ENCODE measurements around the gene SRSF11. TPM values are rescaled to one million over a fixed set of nuclear protein-coding genes. Genes with fewer than 3 reads are reported as not detected.

SRSF11 gene
- total RNA-seq, 1 experiment from 2014 or later: 217 TPM

DNA sequence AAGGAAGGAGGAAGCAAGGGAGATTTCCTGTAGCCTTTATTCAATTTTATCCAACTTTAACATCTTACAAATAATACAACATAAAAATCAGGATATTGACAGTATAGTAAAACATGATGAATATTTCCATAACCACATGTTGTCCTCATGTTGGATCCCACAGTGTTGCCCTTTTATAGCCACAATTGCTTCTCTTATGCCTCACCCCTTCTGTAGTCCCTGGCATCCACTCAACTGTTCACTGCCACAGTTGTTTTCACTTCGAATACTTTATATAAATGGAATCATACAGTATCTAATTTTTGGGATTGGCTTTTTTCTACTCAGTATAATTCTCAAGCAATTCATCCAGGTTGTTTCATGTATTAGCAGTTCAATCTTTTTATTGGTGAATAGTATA lies 44.8 kb downstream of the SRSF11 start:
- CTCF ChIA-PET: no interaction called here
- POLR2A ChIA-PET (ENCODE audit: low non-redundant PET): no interaction called here
- Histone ChIP-seq H3K4me3 (ENCODE audit: low read depth, low read length, poor library complexity, severe bottlenecking) (no peak overlapping the region), H3K27me3 (replicated peaks; ENCODE audit: insufficient read depth, low read depth, low read length, poor library complexity) (no peaks in the 10 kb centered on the region), H3K36me3 (ENCODE audit: insufficient read depth, low read length, poor library complexity, severe bottlenecking) (peaks cover 10% of the 10 kb centered on the region), H3K27ac (ENCODE audit: low read depth, low read length, poor library complexity, severe bottlenecking) (no peak overlapping the region), H3K4me1 (ENCODE audit: insufficient read depth, low read length, poor library complexity, severe bottlenecking) (no peaks in the 10 kb centered on the region), H3K9me3 (ENCODE audit: low read depth, low read length, poor library complexity, severe bottlenecking) (peaks cover 3% of the 10 kb centered on the region)
- intact Hi-C loops (cut with micrococcal nuclease; ENCODE audit: unreplicated experiment): no loop called here
- no peak for DNase-seq (ENCODE audit: low spot score)
- no peak for TF ChIP-seq EZH2 (IDR thresholded peaks at IDR 0.05; ENCODE audit: borderline replicate concordance, low read depth, low read length, poor library complexity, severe bottlenecking)
- TF ChIP-seq, protein P1, sequence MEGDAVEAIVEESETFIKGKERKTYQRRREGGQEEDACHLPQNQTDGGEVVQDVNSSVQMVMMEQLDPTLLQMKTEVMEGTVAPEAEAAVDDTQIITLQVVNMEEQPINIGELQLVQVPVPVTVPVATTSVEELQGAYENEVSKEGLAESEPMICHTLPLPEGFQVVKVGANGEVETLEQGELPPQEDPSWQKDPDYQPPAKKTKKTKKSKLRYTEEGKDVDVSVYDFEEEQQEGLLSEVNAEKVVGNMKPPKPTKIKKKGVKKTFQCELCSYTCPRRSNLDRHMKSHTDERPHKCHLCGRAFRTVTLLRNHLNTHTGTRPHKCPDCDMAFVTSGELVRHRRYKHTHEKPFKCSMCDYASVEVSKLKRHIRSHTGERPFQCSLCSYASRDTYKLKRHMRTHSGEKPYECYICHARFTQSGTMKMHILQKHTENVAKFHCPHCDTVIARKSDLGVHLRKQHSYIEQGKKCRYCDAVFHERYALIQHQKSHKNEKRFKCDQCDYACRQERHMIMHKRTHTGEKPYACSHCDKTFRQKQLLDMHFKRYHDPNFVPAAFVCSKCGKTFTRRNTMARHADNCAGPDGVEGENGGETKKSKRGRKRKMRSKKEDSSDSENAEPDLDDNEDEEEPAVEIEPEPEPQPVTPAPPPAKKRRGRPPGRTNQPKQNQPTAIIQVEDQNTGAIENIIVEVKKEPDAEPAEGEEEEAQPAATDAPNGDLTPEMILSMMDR (conservative IDR thresholded peaks at IDR 0.05; ENCODE audit: low read depth, low read length): no peak
- no TSS peak for BruUV-seq (replicated peaks)

GRCh38 chr1:70277875-70278274 lies 56.7 kb downstream of the SRSF11 start:
- H3K27me3 ChIP-seq (replicated peaks; ENCODE audit: insufficient read depth, low read depth, low read length, poor library complexity): no peaks in the 10 kb centered on the region
- no TSS peak for BruUV-seq (replicated peaks)
- ChIA-PET POLR2A (ENCODE audit: low non-redundant PET) (no interaction called here), CTCF (no interaction called here)
- H3K27ac ChIP-seq (ENCODE audit: low read depth, low read length, poor library complexity, severe bottlenecking): no peak overlapping the region
- peaks cover 16% of the 10 kb centered on the region for H3K36me3 ChIP-seq (ENCODE audit: insufficient read depth, low read length, poor library complexity, severe bottlenecking)
- H3K4me1 ChIP-seq (ENCODE audit: insufficient read depth, low read length, poor library complexity, severe bottlenecking): no peaks in the 10 kb centered on the region
- intact Hi-C loops (cut with micrococcal nuclease; ENCODE audit: unreplicated experiment): no loop called here
- H3K4me3 ChIP-seq (ENCODE audit: low read depth, low read length, poor library complexity, severe bottlenecking): no peak overlapping the region
- no peak for DNase-seq (ENCODE audit: low spot score)
- TF ChIP-seq, protein P1 (conservative IDR thresholded peaks at IDR 0.05; ENCODE audit: low read depth, low read length): no peak
- no peak for TF ChIP-seq EZH2 (IDR thresholded peaks at IDR 0.05; ENCODE audit: borderline replicate concordance, low read depth, low read length, poor library complexity, severe bottlenecking)
- H3K9me3 ChIP-seq (ENCODE audit: low read depth, low read length, poor library complexity, severe bottlenecking): no peaks in the 10 kb centered on the region

- ChIA-PET CTCF (no interaction called here), POLR2A (ENCODE audit: low non-redundant PET) (no interaction called here)
- Histone ChIP-seq H3K27ac (ENCODE audit: low read depth, low read length, poor library complexity, severe bottlenecking) (no peak overlapping the region), H3K36me3 (ENCODE audit: insufficient read depth, low read length, poor library complexity, severe bottlenecking) (peaks cover 16% of the 10 kb centered on the region), H3K9me3 (ENCODE audit: low read depth, low read length, poor library complexity, severe bottlenecking) (no peaks in the 10 kb centered on the region), H3K27me3 (replicated peaks; ENCODE audit: insufficient read depth, low read depth, low read length, poor library complexity) (no peaks in the 10 kb centered on the region), H3K4me3 (ENCODE audit: low read depth, low read length, poor library complexity, severe bottlenecking) (no peak overlapping the region), H3K4me1 (ENCODE audit: insufficient read depth, low read length, poor library complexity, severe bottlenecking) (no peaks in the 10 kb centered on the region)
- no TSS peak for BruUV-seq (replicated peaks)
- intact Hi-C loops (cut with micrococcal nuclease; ENCODE audit: unreplicated experiment): no loop called here
- no peak for TF ChIP-seq EZH2 (IDR thresholded peaks at IDR 0.05; ENCODE audit: borderline replicate concordance, low read depth, low read length, poor library complexity, severe bottlenecking)
- TF ChIP-seq, protein P1 (conservative IDR thresholded peaks at IDR 0.05; ENCODE audit: low read depth, low read length): no peak
- DNase-seq (ENCODE audit: low spot score): no peak
Observed at GRCh38 chr1:70278710-70279109, 57.5 kb downstream of the SRSF11 start.
